Activated CD8-positive, alpha-beta memory T cell treated with anti-CD3 and anti-CD28 coated beads for 24 hours (primary cell): ENCODE measurements around the gene GPD2.

Source experiments
- DNase-seq: peaks from one replicate; pipeline ENCODE4 v3.0.0-alpha.2; 2020

Gene GPD2

DNA sequence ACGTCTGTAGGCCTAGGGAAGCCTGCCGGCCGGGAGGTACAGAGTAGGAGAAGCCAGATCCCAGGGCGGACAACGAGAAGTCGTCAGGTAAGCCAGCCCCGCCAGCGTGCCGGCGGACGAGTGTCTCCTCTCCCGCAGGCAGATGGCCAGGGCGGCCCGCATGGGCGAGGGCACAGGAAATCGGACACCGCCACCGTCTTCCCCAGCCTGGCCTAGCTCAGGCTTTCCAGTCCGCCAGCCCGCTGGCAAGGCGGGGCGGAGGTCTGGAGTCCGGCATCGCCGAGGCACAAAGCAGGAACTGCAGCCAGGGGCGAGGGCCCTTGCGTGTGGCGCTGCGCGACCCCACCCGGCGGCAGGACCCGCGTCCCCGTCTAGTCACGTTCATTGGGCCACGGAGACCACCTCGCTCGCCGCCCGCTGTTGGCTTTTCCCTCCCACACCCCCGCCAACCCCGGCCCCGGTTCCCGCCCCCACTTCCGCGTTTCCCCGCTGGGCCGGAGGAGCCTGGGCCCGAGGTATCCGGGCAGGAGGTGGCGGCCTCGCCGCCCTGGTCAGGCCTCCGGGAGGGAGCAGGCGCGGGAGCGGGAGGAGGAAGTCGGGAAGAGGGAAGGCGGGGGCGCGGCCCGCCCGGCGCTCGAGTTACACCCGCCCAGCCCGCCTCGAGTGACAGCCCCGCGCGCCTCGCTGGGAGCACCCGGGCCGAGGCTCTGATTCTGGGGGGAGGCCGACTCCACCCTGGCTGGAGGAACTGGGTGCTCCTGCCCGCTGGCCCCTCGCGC, at the start of gene GPD2:
Gene GPD2, plus strand, starts transcription at position 662 of the 779 bp plus-strand sequence. CDS start 39,727 bp downstream, outside the sequence.
- peak; percentile 88 for DNase-seq

DNA sequence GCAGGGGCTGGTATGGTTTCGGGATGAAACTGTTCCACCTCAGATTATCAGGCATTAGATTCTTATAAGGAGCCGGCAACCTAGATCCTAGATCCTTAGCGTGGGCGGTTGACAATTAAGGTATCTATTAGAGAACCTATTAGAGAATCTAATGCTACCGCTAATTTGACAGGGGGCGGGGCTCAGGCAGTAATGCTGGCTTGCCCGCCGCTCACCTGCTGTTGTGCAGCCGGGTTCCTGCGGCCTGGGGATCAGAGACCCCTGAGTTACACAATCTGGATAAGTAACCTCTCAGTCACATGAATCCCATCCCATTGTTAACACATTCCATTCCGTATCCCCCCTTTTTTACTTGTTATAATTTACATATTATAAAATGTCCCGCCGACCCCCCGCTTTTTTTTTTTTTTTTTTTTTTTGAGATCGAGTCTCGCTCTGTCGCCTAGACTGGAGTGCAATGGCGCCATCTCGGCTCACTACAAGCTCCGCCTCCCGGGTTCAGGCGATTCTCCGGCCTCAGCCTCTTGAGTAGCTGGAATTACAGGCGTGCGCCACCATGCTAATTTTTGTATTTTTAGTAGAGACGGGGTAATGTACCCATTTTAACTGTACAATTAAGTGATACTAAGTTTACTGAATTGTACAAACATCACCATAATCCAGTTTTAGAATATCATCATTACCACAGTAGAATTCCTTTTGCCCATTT, 42.0 kb upstream of the GPD2 start:
- DNase-seq, result no peak

DNA sequence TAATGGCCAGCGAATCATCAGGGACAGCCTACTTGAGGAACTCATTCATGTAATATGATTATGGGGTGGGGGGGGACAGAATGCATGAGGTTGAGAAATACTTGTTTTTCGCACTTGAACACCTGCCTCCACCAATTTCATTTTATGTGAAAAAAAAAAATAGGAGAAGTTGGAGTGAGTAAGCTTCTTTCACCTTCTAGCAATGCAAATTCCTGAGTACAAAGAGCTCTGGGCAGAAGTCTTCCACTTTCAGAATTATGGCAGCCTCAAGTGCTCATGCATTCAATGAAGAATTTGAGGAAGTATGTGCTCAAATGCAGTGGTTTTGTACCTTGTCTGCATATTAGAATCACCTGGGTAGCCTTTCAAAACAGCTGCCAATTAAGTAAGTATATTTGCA, 40.1 kb upstream of the GPD2 start:
- DNase-seq, result no peak

DNA sequence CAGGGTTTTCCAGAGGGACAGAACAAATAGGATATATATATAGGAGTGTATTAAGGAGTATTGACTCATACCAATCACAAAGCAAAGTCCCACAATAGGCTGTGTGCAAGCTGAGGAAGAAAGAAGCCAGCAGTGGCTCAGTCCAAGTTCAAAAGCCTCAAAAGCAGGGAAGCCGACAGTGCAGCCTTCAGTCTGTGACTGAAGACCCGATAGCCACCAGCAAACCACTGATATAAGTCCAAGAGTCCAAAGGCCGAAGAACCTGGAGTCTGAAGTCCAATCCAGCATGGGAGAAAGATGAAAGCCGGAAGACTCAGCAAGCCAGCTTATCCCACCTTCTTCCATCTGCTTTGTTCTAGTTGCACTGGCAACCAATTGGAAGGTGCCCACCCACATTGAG, 39.0 kb upstream of the GPD2 start:
- no peak for DNase-seq

DNA sequence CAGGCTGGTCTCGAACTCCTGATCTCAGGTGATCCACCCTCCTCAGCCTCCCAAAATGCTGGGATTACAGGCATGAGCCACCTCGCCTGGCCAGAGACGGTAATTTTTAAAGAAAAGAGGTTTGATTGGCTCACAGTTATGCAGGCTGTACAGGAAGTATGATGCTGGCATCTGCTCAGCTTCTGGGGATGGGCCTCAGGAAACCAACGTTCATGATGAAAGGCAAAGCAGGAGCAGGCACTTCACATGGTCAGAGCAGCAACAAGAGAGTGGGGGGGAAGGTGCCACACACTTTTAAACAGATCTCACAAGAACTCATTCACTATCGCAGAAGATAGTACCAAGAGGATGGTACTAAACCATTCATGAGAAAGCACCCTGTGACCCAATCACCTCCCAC, 38.0 kb upstream of the GPD2 start:
- no peak for DNase-seq

- peak; percentile 59 for DNase-seq
Measured at GRCh38 chr2:156399224-156399949, 36.8 kb upstream of the GPD2 start.

DNA sequence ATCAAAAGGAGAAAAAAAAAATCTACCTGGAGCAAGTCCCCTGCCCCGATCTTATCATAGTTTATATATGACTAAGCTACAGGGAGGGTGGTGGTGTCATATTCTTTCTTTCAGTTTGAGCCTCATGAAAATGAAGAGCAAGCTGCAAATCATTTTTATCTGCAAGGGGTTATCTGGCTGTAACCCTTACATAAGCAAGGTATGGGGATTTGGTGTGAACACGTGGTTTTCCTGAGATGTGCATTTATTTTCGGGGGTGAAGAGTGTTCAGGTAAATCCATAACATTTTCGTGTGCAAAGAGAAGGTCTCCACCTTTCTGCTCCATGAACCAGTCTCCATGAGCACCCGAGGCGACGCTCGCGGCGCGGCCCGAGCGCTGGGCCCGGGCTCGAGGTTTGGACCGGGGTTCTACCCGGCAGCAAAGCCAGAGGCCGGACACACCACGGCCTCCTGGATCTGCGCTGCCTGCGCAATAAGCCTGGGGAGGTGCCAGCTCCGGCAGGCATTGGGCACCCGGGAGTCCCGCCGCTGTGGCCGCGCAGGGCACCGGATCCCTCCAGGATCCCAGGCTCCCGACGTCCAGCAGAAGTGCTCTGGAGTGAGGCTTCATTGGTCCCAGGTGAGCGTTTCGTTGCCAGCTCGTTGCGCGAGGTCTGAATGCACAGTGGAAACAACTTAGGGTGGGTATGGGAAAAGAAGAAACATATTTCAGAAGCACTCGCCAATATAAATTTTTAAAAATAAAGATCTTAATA, 36.1 kb upstream of the GPD2 start:
- DNase-seq, result peak; percentile 94

DNA sequence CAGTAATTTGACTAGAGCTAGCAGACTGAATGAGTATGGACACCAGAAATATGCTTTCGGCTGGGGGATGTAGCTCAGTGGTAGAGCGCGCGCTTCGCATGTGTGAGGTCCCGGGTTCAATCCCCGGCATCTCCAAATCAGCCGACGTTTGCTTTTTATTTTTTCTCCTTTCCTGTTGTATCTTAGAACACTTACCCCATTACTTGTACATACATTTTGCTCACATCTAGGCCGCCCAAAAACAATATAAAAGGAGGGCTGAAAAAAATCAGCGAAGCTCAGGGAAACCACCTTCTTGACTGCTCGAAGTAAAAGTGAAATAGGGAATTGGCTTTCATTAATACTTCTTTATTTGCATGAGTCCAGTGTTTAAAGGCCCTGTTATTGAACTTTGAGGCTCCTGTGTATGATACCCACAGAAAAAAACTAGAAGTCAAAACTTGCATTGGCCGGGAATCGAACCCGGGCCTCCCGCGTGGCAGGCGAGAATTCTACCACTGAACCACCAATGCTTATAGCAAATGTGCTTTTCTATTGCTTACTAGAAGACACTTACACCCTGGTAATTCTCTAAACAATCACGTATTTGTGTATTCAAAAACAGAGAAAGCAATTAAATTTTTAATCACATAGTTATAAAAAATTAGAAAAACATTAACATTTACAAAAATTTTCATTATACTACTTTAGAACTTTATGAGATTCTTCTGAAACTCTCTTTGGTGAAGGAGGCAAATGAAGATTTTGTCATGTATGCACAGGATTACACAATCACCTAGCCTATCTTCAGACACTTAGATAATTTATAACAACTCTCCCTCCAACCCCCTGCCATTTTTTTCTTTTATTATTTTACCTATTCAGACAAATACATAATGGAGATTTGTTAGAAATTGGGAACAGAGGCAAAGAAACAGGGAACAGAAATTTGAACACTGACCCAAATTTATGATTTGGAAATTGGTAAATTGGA, 35.2 kb upstream of the GPD2 start:
- DNase-seq, result peak; percentile 94

DNA sequence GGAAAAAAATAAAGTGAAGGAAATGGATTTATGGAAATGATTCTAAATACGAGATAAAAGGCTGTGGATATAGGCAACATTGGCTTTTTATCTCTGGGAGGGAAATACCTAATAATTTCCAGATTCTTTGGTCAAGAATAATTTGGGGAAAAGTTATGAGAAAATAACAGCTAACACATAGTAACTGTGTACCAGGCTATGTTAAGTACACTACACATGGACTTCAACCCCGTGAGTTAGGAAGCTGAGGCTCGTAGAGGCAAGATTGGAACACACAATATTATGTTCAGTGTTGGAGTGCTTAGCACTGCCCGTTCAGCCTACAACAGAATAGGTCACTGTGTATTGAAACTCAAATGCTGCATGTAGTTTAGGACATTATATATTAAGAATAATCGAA, 34.3 kb upstream of the GPD2 start:
- no peak for DNase-seq

- no peak for DNase-seq
Measured at GRCh38 chr2:156405586-156405985, 30.6 kb upstream of the GPD2 start.

- DNase-seq, result no peak
Measured at GRCh38 chr2:156411835-156412234, 24.3 kb upstream of the GPD2 start.

DNA sequence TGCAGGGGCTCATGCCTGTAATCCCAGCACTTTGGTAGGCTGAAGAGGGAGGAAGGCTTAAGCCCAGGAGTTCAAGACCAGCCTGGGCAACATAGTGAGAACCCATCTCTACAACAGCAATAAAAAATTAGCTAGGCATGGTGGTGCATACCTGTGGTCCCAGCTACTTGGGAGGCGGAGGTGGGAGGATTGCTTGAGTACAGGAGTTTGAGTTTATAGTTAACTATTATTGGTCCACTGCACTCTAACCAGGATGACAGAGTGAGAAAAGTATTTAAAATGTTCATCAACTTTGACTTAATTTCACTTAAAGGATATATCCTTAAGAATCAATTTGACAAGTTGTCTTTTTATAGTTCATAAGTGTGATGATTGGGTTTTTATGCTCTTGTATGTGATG, 14.3 kb upstream of the GPD2 start:
- DNase-seq, result no peak

GRCh38 chr2:156423674-156424282, 12.4 kb upstream of the GPD2 start:
- DNase-seq, result no peak

- DNase-seq, result no peak
Measured at GRCh38 chr2:156427074-156427473, 9.1 kb upstream of the GPD2 start.

- no peak for DNase-seq
Measured at GRCh38 chr2:156429211-156429610, 7.0 kb upstream of the GPD2 start.

GRCh38 chr2:156430236-156430979, 5.8 kb upstream of the GPD2 start:
- DNase-seq, result no peak

GRCh38 chr2:156430980-156431358, 5.2 kb upstream of the GPD2 start:
- DNase-seq, result no peak

- DNase-seq, result no peak
Measured at GRCh38 chr2:156434461-156435291, 1.5 kb upstream of the GPD2 start.

DNA sequence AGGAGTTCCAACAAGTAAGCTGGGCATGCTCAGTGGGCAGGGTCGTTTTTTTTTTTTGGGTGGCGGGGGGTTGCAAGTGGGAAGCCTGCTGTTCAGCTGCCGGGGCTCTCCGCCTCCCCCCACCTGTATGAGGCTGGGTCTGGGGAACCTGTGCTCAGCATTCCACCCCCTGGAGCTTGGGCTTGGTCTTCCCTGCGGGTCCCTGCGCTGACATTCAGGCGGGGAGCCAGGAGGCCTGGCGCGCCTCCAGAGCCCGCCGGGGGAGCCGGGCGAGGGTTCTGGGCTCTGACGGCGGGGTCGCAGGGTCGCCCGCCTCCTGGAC, 822 bp upstream of the GPD2 start:
- no peak for DNase-seq
